Stomach (tissue), 9 donors: Measurements from ENCODE around the gene GPR17. TPM values are rescaled to one million over a fixed set of nuclear protein-coding genes. Genes with fewer than 3 reads are reported as not detected.

ENCODE experiments used
- DNase-seq, 2 donors: peaks; one replicate each; pipeline versions ENCODE4 v3.0.0 to v3.0.0-alpha.2; 2013 to 2019
- H3K27ac ChIP-seq, 5 donors: fragments of 200-600 bp in 4 of 5; sonication (generic) in 4 of 5; one replicate each; pipeline ENCODE4 v1.5.1; 2013 to 2019; ENCODE audit warnings: mild to moderate bottlenecking in 1 of 5, moderate library complexity in 1 of 5
- H3K27me3 ChIP-seq, 3 donors: fragments of 200-600 bp; sonication (generic); one replicate each; pipeline ENCODE4 v1.5.1; 2017 to 2019; ENCODE audit warnings: mixed run types in 1 of 3
- H3K36me3 ChIP-seq, 4 donors: fragments of 200-600 bp; sonication (generic); 1 replicate in 3 of 4; 2 replicates in 1 of 4; pipeline ENCODE4 v1.5.1; 2016 to 2019
- H3K4me1 ChIP-seq, 4 donors: fragments of 200-600 bp; sonication (generic); one replicate each; pipeline ENCODE4 v1.5.1; 2016 to 2019
- H3K4me3 ChIP-seq, 4 donors: fragments of 200-600 bp; sonication (generic) in 3 of 4; one replicate each; pipeline ENCODE4 v1.5.1; 2016 to 2019; ENCODE audit warnings: mild to moderate bottlenecking in 1 of 4
- H3K9me3 ChIP-seq, 4 donors: fragments of 200-600 bp; sonication (generic); one replicate each; pipeline ENCODE4 v1.5.1; 2016 to 2019
- EP300 ChIP-seq: sonication (generic); formaldehyde crosslinking; IDR thresholded peaks from one replicate; pipeline ENCODE4 v1.6.1; 2017; ENCODE audit warnings: antibody characterized with exemption
- POLR2A ChIP-seq, 4 donors: fragments of 450-650 bp; IDR thresholded peaks; one replicate each; pipeline ENCODE4 v1.6.1; 2016; ENCODE audit warnings: antibody characterized with exemption in 4 of 4, control low read depth in 2 of 4, mild to moderate bottlenecking in 1 of 4, moderate library complexity in 1 of 4
- POLR2AphosphoS5 ChIP-seq, 3 donors: sonication (generic); formaldehyde crosslinking; IDR thresholded peaks; one replicate each; pipeline ENCODE4 v1.6.1; 2016; ENCODE audit warnings: antibody characterized with exemption in 3 of 3
- WGBS, 5 donors: extraction: QIAGEN DNeasy Blood & Tissue Kit in 3 of 5; methylation state at CpG; one replicate each; pipeline versions ENCODE4 v1.1.5 to v1.1.7; 2013 to 2018; 5-methylcytosine and 5-hydroxymethylcytosine counted together
- intact Hi-C: fragments of 100-400 bp; cut with DNase I; formaldehyde crosslinking; loops from one replicate; pipeline ENCODE4 v1.15.1; 2023; ENCODE audit warnings: low total_unique reads
- polyA plus RNA-seq, 3 donors: library from polyadenylated mRNA; stranded (reverse); fragments of 200-250 nt; gene quantifications; one replicate each; pipeline ENCODE4 v1.2.3, GENCODE V29; 2013
- total RNA-seq, 5 donors: library from RNA; depleted of rRNA; stranded (reverse); fragments of >200 nt; gene quantifications; one replicate each; pipeline versions ENCODE4 v1.1.0 to v1.2.3, GENCODE V29; 2014 to 2016
- TF ChIP-seq, protein P1 (sequence below), 7 experiments: fragments of 450-650 bp in 4 of 7; fragments of 200-600 bp in 3 of 7; sonication (generic) in 3 of 7; IDR thresholded peaks; one replicate each; pipeline ENCODE4 v1.5.1; 2016 to 2019; ENCODE audit warnings: antibody characterized with exemption in 7 of 7, control low read depth in 2 of 7, mild to moderate bottlenecking in 1 of 7
- donor health status: healthy with polysubstance abuse.
- donor health status: Bipolar disorder and iron deficiency.
- donor health status: healthy.

Gene GPR17
- total and polyA plus RNA-seq, 8 donors: 0.19 to 0.61 (median 0.25) TPM; not detected in 5

DNA sequence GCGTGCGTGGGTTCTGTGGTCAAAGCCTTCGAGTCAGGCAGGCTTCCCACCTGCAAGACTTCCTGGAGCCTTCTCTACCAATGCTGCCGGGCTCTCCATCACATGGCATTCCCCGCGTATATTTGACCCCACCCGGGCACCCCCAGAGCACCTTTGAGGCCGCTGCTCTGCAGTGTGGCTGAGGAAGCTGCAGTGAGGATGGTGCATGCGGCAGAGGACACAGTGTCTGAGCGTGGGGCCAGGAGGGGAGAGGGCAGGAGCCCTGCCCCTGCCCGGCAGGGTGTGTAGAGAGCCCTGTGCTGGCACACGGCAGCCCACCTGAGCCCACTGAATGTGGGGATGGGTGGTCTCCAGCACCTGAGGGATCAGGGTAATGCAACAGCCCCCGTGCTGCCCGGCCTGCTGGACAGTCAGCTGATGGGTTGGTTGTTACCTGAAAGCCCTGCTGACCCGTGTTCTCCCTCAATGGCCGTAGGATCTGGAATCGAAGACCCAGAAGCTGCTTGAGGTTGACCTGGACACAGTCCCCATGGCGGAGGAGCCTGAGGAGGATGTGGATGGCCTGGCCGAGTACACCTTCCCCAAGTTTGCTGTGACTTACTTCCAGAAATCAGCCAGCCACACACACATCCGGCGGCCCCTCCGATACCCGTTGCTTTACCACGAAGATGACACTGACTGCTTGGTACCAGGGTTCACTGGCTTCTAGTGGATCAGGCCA lies 36.8 kb upstream of the GPR17 start:
- peak in 1 of 2 donors; percentile 11 for DNase-seq
- no peak overlapping the region for H3K27ac ChIP-seq
- 84 to 94% (median 87%) methylated on average over 13 to 24 of the region's 24 CpGs for WGBS, 5 donors
- TF ChIP-seq POLR2A (IDR thresholded peaks at IDR 0.05) (no peak), EP300 (no peak), POLR2AphosphoS5 (IDR thresholded peaks at IDR 0.05) (no peak)
- TF ChIP-seq, protein P1, sequence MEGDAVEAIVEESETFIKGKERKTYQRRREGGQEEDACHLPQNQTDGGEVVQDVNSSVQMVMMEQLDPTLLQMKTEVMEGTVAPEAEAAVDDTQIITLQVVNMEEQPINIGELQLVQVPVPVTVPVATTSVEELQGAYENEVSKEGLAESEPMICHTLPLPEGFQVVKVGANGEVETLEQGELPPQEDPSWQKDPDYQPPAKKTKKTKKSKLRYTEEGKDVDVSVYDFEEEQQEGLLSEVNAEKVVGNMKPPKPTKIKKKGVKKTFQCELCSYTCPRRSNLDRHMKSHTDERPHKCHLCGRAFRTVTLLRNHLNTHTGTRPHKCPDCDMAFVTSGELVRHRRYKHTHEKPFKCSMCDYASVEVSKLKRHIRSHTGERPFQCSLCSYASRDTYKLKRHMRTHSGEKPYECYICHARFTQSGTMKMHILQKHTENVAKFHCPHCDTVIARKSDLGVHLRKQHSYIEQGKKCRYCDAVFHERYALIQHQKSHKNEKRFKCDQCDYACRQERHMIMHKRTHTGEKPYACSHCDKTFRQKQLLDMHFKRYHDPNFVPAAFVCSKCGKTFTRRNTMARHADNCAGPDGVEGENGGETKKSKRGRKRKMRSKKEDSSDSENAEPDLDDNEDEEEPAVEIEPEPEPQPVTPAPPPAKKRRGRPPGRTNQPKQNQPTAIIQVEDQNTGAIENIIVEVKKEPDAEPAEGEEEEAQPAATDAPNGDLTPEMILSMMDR (IDR thresholded peaks at IDR 0.05): no peak
- H3K9me3 ChIP-seq: peaks cover 0 to 37% (median 25%) of the 10 kb centered on the region in 4 donors
- peaks cover 0 to 5% (median 0%) of the 10 kb centered on the region in 3 donors for H3K27me3 ChIP-seq
- H3K4me3 ChIP-seq: no peak overlapping the region
- H3K36me3 ChIP-seq: no peaks in the 10 kb centered on the region
- intact Hi-C loops: no loop called here
- no peaks in the 10 kb centered on the region for H3K4me1 ChIP-seq

- no peak overlapping the region for H3K4me3 ChIP-seq
- no peak overlapping the region for H3K27ac ChIP-seq
- 87 to 94% (median 91%) methylated on average over 7 to 8 of the region's 8 CpGs for WGBS, 5 donors
- H3K27me3 ChIP-seq: peaks cover 0 to 5% (median 0%) of the 10 kb centered on the region in 3 donors
- H3K4me1 ChIP-seq: no peaks in the 10 kb centered on the region
- intact Hi-C loops: no loop called here
- peak in 1 of 2 donors; percentile 0 for DNase-seq
- TF ChIP-seq POLR2AphosphoS5 (IDR thresholded peaks at IDR 0.05) (no peak), POLR2A (IDR thresholded peaks at IDR 0.05) (no peak), EP300 (no peak)
- TF ChIP-seq, protein P1 (IDR thresholded peaks at IDR 0.05): no peak
- H3K36me3 ChIP-seq: no peaks in the 10 kb centered on the region
- peaks cover 0 to 39% (median 26%) of the 10 kb centered on the region in 4 donors for H3K9me3 ChIP-seq
Observed at GRCh38 chr2:127609818-127610217, 36.1 kb upstream of the GPR17 start.

- Histone ChIP-seq H3K4me1 (no peaks in the 10 kb centered on the region), H3K27ac (no peak overlapping the region), H3K4me3 (no peak overlapping the region), H3K27me3 (peaks cover 0 to 5% (median 0%) of the 10 kb centered on the region in 3 donors), H3K9me3 (peaks cover 0 to 39% (median 26%) of the 10 kb centered on the region in 4 donors), H3K36me3 (no peaks in the 10 kb centered on the region)
- WGBS, 5 donors: 67 to 100% (median 87%) methylated on average over 1 of the region's 1 CpG
- intact Hi-C loops: no loop called here
- DNase-seq: no peak
- no peak for TF ChIP-seq POLR2AphosphoS5 (IDR thresholded peaks at IDR 0.05)
- TF ChIP-seq, protein P1 (IDR thresholded peaks at IDR 0.05): no peak
- TF ChIP-seq EP300: no peak
- TF ChIP-seq POLR2A (IDR thresholded peaks at IDR 0.05): no peak
Observed at GRCh38 chr2:127610561-127610960, 35.4 kb upstream of the GPR17 start.

GRCh38 chr2:127611076-127611925 lies 34.7 kb upstream of the GPR17 start:
- DNase-seq: peak in 1 of 2 donors; percentile 17
- H3K36me3 ChIP-seq: no peaks in the 10 kb centered on the region
- intact Hi-C loops: no loop called here
- no peaks in the 10 kb centered on the region for H3K4me1 ChIP-seq
- no peak overlapping the region for H3K27ac ChIP-seq
- peaks cover 0 to 39% (median 26%) of the 10 kb centered on the region in 4 donors for H3K9me3 ChIP-seq
- no peak overlapping the region for H3K4me3 ChIP-seq
- 82 to 86% (median 84%) methylated on average over 10 to 11 of the region's 11 CpGs for WGBS, 5 donors
- TF ChIP-seq, protein P1 (IDR thresholded peaks at IDR 0.05): no peak
- TF ChIP-seq POLR2A (IDR thresholded peaks at IDR 0.05) (no peak), POLR2AphosphoS5 (IDR thresholded peaks at IDR 0.05) (no peak), EP300 (no peak)
- H3K27me3 ChIP-seq: peaks cover 0 to 5% (median 0%) of the 10 kb centered on the region in 3 donors
